Suppressor macrophage treated with lipopolysaccharide for 4 hours (primary cell): Measurements from ENCODE around the gene GALNTL6.
A peak's percentile ranks its signal among the peaks of the same experiment; 100 is the strongest.

Source experiments
- DNase-seq: peaks from one replicate; pipeline ENCODE4 v3.0.0-alpha.2; 2020

The GALNTL6 gene

GRCh38 chr4:171812665-171813525 is at the start of gene GALNTL6:
Gene GALNTL6 (plus strand): TSS chr4:171813404.
- no peak for DNase-seq

- DNase-seq, result no peak
Measured at GRCh38 chr4:171765514-171765913, 47.7 kb upstream of the GALNTL6 start.

DNA sequence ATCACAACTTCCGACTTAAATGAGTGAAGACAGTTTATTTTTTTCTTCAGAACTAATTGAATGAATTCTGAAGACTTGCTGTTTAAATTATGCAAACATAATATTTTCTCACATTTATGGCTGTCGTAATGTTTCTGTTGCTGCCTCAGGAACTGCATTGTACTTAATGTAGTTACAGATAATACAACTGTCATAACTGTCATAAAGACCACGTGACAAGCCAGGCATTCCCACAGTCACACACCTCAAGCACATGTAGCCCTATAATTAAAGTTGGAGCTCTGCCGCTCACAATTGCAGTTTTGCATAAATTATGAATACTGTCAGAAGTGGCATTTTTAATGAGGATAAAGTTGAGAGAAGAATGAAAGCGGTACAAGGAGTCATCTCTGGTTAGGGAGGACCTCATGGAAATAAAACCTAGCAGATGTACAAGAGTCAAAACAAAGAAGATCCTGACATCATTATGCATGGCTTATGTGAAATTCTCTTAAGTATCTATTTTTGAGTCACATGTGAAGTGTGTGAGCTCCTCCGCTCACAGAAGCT is 38.5 kb upstream of the GALNTL6 start:
- DNase-seq, result no peak

DNA sequence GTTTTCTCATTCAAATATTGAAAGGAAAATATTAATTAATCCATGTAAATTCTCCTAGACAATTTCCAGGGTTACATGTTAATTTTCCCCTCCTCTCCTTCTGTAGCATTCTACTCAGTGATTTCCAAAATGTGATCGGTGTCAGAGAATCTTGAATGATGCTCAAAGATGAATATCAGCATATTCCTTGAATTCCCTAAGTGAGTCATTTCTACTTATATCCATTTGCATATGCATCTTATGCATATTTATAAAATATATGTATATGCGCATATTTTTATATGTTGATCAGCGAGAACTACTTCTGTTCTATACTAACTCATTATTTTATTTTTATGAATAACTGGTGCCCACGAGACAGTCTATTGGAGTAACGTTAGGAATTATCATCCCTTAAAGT is 33.9 kb upstream of the GALNTL6 start:
- no peak for DNase-seq

DNA sequence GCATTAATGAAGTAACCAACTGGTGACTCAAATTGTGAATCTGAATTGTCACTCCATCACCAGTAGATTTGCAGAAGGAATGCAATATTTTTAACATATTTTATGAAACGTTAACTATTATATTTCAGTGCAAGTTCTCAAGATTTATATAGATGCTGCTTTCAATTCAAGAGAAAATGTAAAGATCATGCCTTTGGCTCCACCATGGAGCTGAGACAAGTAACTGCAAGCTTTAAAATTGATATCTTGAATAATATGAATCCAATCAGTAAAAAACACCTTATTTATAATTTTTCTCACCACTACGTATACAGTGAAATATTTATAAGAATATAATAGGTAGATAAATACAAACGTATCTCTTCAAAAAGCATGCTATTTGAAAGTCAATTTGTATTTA is 27.8 kb upstream of the GALNTL6 start:
- no peak for DNase-seq

GRCh38 chr4:171793723-171794122 is 19.5 kb upstream of the GALNTL6 start:
- DNase-seq, result no peak

DNA sequence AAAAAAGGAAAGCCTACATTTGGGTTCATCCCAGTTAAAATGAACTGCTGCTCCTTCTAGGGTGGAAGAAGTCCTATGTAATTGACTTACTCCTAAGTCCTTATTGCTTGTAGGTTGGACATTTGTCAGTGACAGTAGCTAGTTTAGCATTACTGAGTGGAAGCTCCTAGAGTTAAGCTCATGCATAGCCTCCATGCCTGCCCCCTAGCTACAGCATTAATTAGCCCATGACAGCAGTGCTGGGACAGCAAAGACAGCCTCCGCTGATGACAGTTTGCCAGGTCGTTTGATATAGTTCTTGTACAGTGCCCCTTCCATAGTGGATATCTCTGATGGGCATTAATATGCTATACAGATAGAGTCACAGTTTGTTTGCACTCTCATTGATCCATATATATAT is 18.7 kb upstream of the GALNTL6 start:
- no peak for DNase-seq

DNA sequence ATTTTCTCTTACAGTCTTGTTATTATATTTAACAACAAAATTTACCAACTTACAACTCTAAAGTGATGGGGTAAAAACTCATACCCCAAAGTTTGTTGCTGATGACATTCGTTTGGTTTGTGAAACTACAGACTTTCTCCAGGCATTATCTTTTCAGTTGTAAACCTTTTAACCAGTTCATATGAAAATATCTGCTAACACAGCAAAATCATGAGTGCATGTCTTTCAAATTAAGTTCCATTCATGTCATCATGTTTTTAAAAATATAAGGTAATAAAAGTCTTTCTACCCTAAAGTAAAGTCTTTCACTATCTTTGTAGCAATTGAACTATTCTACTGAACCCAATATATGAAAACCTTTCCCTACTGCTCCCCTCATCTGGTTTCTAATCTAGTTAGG is 3.4 kb upstream of the GALNTL6 start:
- no peak for DNase-seq

GRCh38 chr4:171812333-171812664 is 905 bp upstream of the GALNTL6 start:
- DNase-seq, result no peak

DNA sequence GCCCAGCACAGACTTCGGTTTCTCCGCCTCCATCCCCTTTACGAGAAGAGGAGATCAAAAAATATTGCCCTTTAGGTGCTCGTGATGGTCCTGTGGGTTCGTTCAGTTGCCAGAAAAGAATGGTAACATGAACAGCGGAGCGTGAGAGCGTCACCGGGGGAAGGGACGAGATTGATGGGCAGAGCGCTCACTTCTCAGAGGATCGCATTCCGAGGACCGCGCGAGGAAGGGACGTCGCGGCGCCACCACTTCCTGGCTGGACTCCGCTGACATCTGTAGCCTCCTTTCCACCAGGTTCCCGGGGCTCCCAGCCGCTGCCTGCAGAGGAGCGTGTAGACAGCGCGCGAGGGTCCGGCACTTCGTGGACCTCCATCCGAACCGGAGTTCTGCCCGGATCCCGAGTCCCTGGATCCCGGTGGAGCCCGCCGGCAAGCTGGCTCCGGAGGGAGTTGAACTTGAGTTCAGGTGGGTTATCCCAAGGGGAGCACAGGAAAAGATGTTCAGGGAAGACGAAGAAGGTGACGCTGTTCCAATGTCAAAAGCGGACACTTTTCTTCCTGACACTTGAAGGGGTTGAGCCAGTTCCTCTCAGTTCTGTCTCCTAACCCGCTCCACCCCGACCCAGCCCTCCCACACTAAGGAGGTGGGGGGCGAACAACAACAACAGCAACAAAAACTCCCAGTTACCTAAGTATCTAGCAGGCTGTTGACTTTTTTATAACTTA is 484 bp downstream of the GALNTL6 start:
- DNase-seq, result no peak

GRCh38 chr4:171814545-171814944 is 1.3 kb downstream of the GALNTL6 start:
- no peak for DNase-seq

GRCh38 chr4:171817026-171817425 is 3.8 kb downstream of the GALNTL6 start:
- DNase-seq, result no peak

- no peak for DNase-seq
Measured at GRCh38 chr4:171834640-171835039, 21.4 kb downstream of the GALNTL6 start.

DNA sequence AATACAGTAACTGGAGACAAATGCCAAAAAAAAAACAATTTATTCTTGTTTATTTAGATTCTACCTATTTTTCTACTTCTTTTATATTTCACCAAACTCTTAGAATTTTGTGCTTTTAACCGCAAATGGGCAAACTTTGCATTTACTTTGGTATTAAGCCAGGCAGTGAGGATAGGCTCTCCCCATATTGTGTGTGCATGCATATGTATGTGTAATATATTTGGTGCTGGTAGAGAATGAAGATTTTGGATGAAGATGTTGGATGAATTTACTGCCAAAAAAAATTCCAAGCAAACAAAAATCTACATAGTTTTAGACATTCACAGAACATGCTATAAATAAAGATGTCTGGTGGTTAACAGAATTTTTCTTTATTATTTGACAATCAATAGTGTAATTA is 30.3 kb downstream of the GALNTL6 start:
- DNase-seq, result no peak

DNA sequence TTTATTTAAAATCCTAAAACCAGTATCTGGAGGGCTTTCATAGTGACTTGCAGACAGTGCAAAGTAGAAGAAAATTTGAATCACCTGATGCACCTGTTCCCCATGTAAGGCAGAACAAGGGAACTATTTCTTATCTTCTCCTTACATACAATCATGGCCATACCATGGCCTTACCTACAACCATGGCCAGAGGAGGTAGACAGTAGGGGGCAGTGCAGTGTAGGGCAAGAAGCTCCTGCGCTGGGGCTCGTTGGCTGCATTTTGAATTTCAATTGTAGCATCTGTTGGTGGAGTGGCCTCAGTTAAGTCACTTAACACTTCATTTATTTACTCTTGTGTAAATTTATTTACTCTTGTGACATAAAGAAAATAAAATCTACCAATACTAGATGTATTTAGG is 33.0 kb downstream of the GALNTL6 start:
- peak; percentile 49 for DNase-seq

DNA sequence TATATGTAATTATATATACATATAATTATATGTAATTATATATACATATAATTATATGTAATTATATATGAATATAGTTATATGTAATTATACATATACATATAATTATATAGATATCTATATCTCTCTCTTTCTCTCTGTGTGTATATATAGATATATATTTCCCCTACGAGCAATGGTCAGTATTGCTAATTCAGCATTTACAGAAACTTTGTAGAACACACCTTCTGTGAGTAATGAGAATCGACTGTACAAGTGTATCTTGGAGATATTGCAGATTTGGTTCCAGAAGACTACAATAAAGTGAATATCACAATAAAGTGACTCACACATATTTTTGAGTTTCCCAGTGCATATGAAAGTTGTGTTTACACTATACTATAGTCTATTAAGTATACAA is 33.7 kb downstream of the GALNTL6 start:
- DNase-seq, result no peak

GRCh38 chr4:171847751-171848150 is 34.5 kb downstream of the GALNTL6 start:
- no peak for DNase-seq

GRCh38 chr4:171849686-171850222 is 36.5 kb downstream of the GALNTL6 start:
- no peak for DNase-seq

DNA sequence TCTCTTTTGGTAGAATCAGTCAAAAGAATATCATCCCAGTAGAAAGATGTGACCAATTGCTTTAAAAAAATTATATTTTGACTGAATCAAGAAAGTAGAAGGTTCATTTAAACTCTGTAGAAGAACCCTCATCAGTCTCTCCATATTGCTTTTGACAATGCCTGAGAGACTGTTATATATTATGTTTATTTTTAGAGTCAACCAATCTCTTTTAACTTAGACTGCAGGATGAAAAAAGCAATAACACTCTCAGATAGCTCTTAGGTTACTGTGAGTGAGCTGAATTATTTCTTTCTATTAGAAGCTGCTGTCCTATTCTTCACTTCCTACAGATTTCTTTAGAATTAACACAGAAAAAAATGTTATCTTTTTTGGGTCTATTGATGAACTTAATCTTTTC is 38.1 kb downstream of the GALNTL6 start:
- no peak for DNase-seq

DNA sequence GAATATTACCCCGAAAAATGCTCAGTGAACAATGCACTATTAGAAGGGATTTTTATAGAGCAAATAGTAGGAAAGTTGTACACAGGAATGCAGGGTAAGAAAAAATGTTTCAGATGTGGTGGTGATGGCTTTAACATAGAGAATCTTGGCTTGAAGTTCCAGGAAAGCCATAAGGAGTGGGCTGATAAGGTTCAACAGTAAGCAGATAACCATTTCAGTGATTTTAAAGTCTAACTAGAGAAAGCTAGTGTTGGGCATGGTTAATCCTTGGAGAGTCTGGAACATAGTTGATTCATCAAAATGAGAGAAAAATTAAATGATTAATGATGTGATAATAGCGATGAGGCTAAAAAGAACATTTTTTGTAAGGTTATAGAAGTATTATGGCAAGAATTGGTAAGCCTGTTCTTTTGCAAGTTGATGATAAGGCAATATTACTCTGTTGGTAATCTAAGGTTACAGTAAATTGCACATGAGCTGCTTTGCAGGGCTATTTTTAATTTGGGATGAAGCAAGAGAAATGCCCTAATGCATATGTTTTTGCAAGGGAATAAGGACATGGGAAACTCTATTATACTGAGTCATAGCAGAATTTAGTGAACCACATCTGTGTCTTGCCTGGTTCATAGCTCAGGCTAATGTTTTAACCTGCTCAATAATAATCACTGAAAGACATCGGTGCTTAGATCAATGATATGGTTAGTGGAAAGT is 44.3 kb downstream of the GALNTL6 start:
- DNase-seq, result no peak

DNA sequence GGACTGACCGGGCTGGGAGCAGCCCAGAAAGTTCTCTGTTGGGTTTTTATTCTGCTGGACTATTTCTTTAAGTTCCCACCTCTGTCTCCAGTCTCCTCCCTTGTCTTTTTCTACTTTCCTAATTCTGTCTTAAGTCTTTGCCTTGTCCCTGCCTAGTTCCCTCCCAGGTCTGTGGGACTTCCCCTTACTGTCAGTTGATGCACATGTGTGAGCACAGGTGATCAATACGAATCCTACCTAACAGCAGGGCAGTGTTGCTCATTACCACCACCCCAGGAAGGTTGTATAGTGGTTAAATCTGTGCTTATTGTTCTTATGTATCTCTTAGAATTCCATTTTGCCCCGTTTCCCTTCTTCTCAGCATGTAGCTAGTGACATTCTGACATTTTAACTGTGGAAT is 62.1 kb downstream of the GALNTL6 start:
- no peak for DNase-seq

DNA sequence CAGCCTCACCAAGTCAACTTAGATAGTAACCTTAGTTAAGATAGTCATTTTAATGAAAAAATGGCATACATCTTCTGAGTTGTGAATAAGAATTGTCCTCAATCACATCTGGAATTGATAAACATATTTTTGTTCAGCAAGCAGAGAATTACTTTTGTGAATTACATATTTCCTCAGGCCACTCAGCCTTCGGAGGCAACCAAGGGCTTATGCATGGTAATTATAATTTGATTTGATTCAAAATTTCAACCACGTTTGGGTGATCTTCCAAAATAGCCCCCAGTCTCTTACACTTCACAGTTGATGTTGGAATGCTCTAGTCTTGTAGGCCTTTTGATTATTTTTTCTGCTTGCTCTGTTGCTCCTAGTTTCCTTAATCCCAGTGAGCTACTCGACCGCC is 63.4 kb downstream of the GALNTL6 start:
- DNase-seq, result no peak

DNA sequence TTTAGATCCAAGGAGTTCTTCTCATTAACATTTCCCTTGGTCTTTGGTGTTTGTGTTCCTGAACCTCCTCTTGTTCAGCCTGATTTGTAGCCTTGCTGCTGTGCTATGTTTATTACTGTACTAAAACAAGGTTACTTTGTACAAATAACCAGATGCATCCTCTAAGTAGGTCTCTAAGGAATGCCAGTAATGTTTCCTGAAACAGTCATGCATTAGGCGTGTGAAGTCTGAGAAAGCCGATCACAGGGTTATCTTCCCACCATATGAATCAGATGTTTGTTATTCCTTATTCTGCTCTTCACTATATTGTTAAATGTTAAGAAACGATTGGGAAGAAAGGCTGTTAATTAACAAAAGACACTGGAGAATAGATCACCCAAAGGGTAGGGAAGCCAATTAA is 66.9 kb downstream of the GALNTL6 start:
- DNase-seq, result no peak
